GM10847 (cell line): ENCODE measurements around the gene ITGA8.

ENCODE experiments used
- POLR2A ChIP-seq: IDR thresholded peaks from 2 replicates; pipeline ENCODE4 v1.6.1; 2011; ENCODE audit not compliant: insufficient read length; ENCODE audit errors: extremely low read depth

Gene ITGA8

GRCh38 chr10:15483215-15484075, 236.3 kb downstream of the ITGA8 start:
- no peak for TF ChIP-seq POLR2A

- no peak for TF ChIP-seq POLR2A
These were observed 237.6 kb downstream of the ITGA8 start for GRCh38 chr10:15482156-15482555.

GRCh38 chr10:15478950-15479349, 240.8 kb downstream of the ITGA8 start:
- TF ChIP-seq POLR2A, result no peak

- no peak for TF ChIP-seq POLR2A
These were observed 241.3 kb downstream of the ITGA8 start for GRCh38 chr10:15478429-15478828.

- TF ChIP-seq POLR2A, result no peak
These were observed 243.4 kb downstream of the ITGA8 start for GRCh38 chr10:15476337-15476736.

GRCh38 chr10:15474671-15475070, 245.1 kb downstream of the ITGA8 start:
- no peak for TF ChIP-seq POLR2A

- TF ChIP-seq POLR2A, result no peak
These were observed 246.3 kb downstream of the ITGA8 start for GRCh38 chr10:15473396-15473767.

GRCh38 chr10:15472431-15473395, 247.0 kb downstream of the ITGA8 start:
- no peak for TF ChIP-seq POLR2A

GRCh38 chr10:15472008-15472407, 247.7 kb downstream of the ITGA8 start:
- TF ChIP-seq POLR2A, result no peak

GRCh38 chr10:15469111-15469510, 250.6 kb downstream of the ITGA8 start:
- no peak for TF ChIP-seq POLR2A

GRCh38 chr10:15464381-15464780, 255.3 kb downstream of the ITGA8 start:
- TF ChIP-seq POLR2A, result no peak
